Coronary artery (tissue), 2 donors: ENCODE data around the gene CEP250.

ENCODE experiments used
- DNase-seq: peaks from one replicate; pipeline ENCODE4 v3.0.0-alpha.2; 2017; ENCODE audit warnings: low spot score
- H3K27ac ChIP-seq, 2 donors: fragments of 200-600 bp; sonication (generic); one replicate each; pipeline ENCODE4 v1.5.1; 2016 to 2019
- H3K4me3 ChIP-seq: fragments of 200-600 bp; sonication (generic); 2 replicates; pipeline ENCODE4 v1.5.1; 2016; ENCODE audit warnings: mild to moderate bottlenecking, moderate library complexity
- CTCF ChIP-seq: fragments of 200-600 bp; sonication (generic); IDR thresholded peaks from one replicate; pipeline ENCODE4 v1.5.1; 2019; ENCODE audit warnings: antibody characterized with exemption

CEP250 gene, protein sequence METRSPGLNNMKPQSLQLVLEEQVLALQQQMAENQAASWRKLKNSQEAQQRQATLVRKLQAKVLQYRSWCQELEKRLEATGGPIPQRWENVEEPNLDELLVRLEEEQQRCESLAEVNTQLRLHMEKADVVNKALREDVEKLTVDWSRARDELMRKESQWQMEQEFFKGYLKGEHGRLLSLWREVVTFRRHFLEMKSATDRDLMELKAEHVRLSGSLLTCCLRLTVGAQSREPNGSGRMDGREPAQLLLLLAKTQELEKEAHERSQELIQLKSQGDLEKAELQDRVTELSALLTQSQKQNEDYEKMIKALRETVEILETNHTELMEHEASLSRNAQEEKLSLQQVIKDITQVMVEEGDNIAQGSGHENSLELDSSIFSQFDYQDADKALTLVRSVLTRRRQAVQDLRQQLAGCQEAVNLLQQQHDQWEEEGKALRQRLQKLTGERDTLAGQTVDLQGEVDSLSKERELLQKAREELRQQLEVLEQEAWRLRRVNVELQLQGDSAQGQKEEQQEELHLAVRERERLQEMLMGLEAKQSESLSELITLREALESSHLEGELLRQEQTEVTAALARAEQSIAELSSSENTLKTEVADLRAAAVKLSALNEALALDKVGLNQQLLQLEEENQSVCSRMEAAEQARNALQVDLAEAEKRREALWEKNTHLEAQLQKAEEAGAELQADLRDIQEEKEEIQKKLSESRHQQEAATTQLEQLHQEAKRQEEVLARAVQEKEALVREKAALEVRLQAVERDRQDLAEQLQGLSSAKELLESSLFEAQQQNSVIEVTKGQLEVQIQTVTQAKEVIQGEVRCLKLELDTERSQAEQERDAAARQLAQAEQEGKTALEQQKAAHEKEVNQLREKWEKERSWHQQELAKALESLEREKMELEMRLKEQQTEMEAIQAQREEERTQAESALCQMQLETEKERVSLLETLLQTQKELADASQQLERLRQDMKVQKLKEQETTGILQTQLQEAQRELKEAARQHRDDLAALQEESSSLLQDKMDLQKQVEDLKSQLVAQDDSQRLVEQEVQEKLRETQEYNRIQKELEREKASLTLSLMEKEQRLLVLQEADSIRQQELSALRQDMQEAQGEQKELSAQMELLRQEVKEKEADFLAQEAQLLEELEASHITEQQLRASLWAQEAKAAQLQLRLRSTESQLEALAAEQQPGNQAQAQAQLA (N-terminal part only)

GRCh38 chr20:35454881-35455609 is at the start of gene CEP250:
Gene CEP250, plus strand, starts transcription at chr20:35455598. Its CDS starts 6,770 bp downstream, at chr20:35462368.
- no peak for TF ChIP-seq CTCF
- peak; percentile 93 for DNase-seq
- peak within 1 kb of the TSS; percentile 70 to 85 for H3K27ac ChIP-seq
- H3K4me3 ChIP-seq: peak within 1 kb of the TSS; percentile 87

GRCh38 chr20:35405775-35406174 is 49.6 kb upstream of the CEP250 start:
- no peak overlapping the region for H3K4me3 ChIP-seq
- no peak for DNase-seq
- no peak for TF ChIP-seq CTCF
- H3K27ac ChIP-seq: no peak overlapping the region

- TF ChIP-seq CTCF: no peak
- Histone ChIP-seq H3K27ac (no peak overlapping the region), H3K4me3 (no peak overlapping the region)
- DNase-seq: no peak
Measured at GRCh38 chr20:35408270-35408669, 47.1 kb upstream of the CEP250 start.

GRCh38 chr20:35409542-35409941 is 45.9 kb upstream of the CEP250 start:
- no peak overlapping the region for H3K27ac ChIP-seq
- H3K4me3 ChIP-seq: no peak overlapping the region
- no peak for TF ChIP-seq CTCF
- no peak for DNase-seq

DNA sequence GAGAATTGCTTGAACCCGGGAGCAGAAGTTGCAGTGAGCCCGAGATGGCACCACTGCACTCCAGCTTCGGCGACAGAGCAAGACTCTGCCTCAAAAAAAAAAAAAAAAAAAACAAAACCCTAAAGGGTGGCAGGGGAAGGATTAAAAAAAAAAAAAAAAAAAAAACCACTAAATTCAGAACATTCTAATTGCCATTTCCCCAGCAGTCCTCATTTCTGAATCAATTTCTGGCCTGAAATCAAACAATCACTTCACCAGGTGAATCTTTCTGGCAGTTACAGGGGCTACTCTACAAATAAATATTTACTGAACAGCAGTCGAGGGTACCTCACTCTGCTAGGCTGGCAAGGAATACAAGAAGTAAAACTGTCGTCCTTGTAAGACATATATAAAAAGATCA is 44.8 kb upstream of the CEP250 start:
- H3K27ac ChIP-seq: no peak overlapping the region
- no peak for DNase-seq
- no peak overlapping the region for H3K4me3 ChIP-seq
- no peak for TF ChIP-seq CTCF

DNA sequence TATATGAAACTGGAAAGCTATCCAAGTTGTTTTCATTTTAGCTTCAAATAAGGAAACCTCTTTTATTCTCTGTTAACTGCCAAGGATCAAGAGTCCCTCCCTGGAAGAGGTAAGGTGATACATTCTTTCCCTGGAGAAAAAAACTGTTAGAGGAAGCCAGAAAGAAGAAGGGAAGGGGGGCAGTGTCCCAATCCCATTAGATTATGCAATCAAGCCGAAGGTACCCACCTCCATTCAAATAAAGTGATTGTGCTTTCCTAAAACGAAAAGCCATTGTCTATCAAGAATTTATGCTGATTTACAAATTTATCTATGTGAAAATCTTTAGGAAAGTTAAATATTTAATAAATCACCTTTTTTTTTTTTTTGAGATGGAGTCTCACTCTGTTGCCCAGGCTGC is 34.1 kb upstream of the CEP250 start:
- TF ChIP-seq CTCF: no peak
- no peak for DNase-seq
- no peak overlapping the region for H3K4me3 ChIP-seq
- no peak overlapping the region for H3K27ac ChIP-seq
